Left forelimb (tissue), 1 donor: ENCODE data around the gene LRP8.

Experiments
- DNase-seq: peaks from one replicate; pipeline ENCODE4 v3.0.0-alpha.2; 2018; ENCODE audit warnings: low spot score

LRP8 gene

GRCh38 chr1:53305650-53306049 is 22.2 kb downstream of the LRP8 start:
- no peak for DNase-seq

GRCh38 chr1:53304527-53304926 is 23.3 kb downstream of the LRP8 start:
- DNase-seq, result no peak

DNA sequence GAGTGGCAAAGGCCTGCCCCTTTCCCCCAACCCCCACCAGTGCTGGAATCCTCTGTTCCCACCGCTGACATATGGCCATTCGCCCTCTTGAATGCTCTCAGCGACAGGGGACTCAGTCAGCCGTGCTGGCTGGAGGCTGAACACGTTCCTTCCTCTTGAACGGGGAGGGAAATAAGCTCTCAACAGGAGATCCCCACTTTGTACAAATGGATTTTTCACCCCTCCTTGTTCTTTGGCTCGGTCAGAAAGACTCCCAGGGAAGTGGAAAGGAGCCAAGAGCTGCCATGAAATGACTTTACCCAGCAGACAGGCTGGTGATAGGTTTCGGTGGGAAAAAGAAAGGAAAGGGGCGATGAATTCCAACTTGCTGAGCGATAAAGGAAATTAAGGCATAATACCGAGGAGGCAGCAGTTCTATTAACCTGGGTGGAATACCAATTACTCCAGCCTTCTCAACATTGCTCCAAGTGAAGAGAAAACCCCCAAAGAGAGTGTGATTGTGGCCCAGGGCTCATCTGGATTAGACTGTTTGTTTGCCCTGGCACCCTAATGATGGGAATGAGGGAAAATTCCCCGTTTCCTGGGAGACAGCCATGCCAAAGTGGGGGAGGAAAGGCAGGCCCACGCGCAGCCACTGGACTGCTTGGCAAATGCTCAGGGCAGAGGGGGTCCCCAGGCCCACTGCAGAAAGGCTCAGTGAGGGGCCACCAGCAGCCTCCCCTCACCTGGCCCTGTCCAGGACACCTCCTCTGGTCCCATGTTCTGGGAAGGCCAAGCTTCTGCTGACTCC is 23.9 kb downstream of the LRP8 start:
- no peak for DNase-seq

GRCh38 chr1:53303243-53303642 is 24.6 kb downstream of the LRP8 start:
- DNase-seq, result no peak

- no peak for DNase-seq
Measured at GRCh38 chr1:53299233-53299632, 28.6 kb downstream of the LRP8 start.

DNA sequence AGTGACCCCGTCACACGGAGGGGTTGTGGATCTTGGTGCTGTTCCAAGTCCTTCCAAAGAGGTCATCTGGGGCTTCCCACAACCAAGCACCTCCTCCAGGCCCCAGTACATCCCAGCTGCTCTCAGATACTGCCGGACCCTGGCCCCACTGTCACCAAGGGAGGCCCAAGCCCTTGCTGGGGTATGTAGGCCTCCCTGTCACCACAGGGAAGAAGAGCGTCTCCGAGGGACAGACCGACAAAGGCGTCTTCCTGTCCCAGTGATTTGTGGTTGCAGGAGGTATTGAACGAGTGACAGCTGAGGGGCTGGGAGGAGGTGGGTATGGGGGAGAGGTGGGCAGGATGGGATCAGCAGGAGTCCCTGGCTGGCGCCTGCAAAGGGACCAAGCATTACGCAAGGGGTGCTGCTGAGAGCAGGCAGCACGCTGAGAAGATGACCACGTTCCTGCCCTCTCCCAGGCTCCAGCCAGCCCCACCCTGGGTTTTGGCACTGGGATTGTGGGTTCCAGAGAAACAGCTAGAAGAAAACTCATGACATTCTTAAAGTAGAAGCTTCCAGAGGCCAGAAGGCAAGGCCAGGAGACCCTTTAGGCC is 29.7 kb downstream of the LRP8 start:
- DNase-seq, result no peak

DNA sequence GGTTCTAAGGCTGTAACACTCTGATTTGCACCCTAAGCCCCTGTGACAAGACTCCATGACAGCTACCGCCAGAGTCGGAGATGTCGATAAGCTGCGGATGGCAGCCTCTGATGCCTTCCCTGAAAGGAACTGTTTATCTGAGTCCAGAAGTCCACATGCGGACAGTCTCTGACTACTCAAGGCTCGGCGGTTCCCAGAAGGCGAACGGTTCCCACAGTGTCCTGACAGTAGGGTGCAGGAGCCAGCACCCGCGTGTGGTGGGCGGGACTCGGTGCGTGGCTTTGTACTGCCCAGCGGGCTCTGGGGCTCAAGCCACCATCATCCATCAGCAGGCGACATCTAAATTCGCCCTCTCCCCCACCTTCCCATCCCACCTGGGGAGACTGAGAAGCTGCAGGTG is 30.7 kb downstream of the LRP8 start:
- DNase-seq, result no peak

DNA sequence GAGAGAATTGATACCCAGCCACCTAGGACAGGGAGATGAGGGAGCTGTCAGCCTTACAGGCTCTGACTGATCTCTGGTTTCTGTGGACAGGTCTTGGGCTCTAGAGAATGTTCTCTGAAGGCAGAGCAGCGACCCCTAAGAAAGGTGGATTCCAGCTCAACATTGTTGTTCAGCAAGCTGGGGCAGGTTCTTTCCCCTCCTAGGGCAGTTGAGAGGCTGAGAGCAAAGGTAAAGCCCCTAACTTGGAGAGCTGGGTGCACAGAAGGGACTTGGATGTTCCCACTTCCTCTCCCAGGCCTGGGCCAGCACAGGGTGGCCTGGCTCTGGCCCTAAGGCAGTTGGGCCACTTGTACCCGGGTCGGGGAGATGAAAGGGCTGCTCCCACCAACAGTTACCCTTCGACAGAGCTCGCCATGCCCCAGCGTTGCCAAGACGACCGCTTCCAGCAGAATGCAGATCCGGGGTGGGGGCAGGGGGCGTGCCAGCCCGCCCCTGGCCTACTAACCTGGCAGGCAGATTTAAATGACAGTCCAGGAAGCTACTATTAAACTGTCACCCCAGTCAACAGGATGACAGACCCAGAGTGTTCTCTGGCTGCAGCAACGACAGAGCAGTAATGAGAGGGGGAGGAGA is 31.6 kb downstream of the LRP8 start:
- no peak for DNase-seq

GRCh38 chr1:53295726-53296116 is 32.1 kb downstream of the LRP8 start:
- no peak for DNase-seq

- DNase-seq, result no peak
Measured at GRCh38 chr1:53295295-53295694, 32.6 kb downstream of the LRP8 start.

GRCh38 chr1:53294567-53294966 is 33.3 kb downstream of the LRP8 start:
- no peak for DNase-seq

GRCh38 chr1:53294061-53294460 is 33.8 kb downstream of the LRP8 start:
- no peak for DNase-seq

DNA sequence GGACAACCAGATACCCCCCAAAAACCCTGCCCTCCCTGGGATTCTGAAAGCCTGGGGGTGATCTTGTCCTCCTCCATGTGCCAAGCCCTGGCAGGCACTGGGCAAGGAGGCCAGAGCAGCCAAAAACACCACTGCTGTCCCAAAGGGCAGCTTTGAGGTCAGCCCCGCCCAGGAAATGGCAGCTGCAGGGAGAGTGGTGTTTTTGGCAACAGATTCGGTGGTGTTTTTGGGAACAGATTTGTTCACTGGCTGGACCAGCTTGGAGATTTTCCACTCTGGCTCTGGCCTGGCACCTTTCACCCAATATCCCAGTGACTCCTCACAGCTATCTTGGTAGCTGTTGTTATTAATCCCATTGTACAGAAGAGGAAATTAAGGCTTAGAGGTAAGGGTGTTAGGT is 34.7 kb downstream of the LRP8 start:
- DNase-seq, result no peak

DNA sequence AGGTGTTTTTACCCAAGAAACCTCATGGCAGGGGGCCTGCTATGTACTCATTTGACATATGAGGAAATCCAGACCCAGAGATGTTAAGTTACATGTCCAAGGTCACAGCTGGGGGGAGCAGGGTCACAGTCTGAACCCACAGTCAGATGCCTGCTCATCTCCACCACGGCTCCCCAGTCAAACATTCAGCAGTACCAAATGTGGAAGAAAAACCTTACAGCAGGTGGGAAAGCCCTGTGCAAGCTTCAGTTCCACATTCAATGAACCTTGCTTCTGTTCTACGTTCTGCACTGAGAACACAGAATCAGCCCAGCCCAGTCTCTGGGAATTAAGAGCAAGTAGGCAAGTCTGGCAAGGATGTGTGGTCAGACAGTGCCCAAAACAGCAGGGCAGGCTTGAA is 35.2 kb downstream of the LRP8 start:
- no peak for DNase-seq

- DNase-seq, result no peak
Measured at GRCh38 chr1:53291574-53291973, 36.3 kb downstream of the LRP8 start.

- DNase-seq, result no peak
Measured at GRCh38 chr1:53288790-53289429, 39.0 kb downstream of the LRP8 start.

GRCh38 chr1:53288002-53288789 is 39.7 kb downstream of the LRP8 start:
- DNase-seq, result no peak

DNA sequence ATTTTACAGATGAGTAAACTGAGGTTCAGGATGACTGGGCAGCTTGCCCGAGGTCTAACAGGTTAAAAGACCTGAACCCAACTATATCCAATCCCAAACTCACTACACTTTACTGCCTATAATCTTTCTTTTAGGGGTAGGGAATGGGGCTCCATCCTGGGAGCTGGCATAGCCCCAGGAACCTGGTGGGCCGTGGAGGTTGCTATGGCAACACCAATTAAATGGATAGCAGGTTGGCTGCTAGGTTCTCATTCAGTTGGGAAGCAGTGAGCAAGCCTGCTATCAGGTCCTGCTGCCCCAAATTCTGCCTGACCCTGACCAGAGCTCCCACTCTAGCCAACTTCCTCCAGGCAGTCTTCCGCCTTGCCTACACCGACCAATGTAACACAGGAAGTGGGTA is 40.9 kb downstream of the LRP8 start:
- DNase-seq, result no peak

GRCh38 chr1:53285969-53286760 is 41.7 kb downstream of the LRP8 start:
- DNase-seq, result no peak

DNA sequence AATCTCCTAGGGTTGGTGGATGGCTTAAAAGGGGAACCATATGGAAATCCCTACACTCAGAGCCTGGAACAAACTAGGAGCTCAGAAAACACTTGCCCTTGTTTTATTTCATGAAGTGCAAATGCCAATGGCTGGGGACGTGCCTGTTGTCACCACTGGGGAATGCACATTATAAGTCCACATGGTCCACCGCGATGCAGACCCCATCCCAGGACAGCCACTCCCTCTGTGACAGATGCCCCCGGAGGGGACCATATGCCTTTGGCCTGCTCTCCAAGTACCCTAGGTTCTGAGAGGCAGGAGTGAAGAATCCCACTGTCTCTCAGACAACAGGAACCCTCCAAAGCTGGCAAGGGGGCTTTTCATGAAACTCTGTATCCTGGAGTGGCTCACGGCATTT is 42.3 kb downstream of the LRP8 start:
- no peak for DNase-seq
